GM23338 (cell line): ENCODE results near the gene ADAMTS5. TPM values are rescaled to one million over a fixed set of nuclear protein-coding genes. Genes with fewer than 3 reads are reported as not detected.

ENCODE experiments used
- CREB1 ChIP-seq: fragments of 250-450 bp; sonication (Bioruptor Pico); IDR thresholded peaks from 2 replicates; pipeline ENCODE4 v1.5.0; 2020; ENCODE audit warnings: low read depth, mild to moderate bottlenecking, moderate library complexity
- EZH2 ChIP-seq: fragments of 200-600 bp; sonication (generic); IDR thresholded peaks from one replicate; pipeline ENCODE4 v1.8.0; 2017; ENCODE audit warnings: antibody characterized with exemption, mild to moderate bottlenecking, low read depth; ENCODE audit not compliant: unreplicated experiment
- EZH2phosphoT487 ChIP-seq: fragments of 200-600 bp; sonication (generic); IDR thresholded peaks from one replicate; pipeline ENCODE4 v1.8.1; 2018; ENCODE audit warnings: antibody characterized with exemption; ENCODE audit not compliant: unreplicated experiment
- NANOG ChIP-seq: IDR thresholded peaks from 2 replicates; pipeline ENCODE4 v1.6.1; 2016; ENCODE audit warnings: antibody characterized with exemption, borderline replicate concordance
- POLR2AphosphoS5 ChIP-seq: IDR thresholded peaks from 2 replicates; pipeline ENCODE4 v1.6.1; 2016; ENCODE audit warnings: antibody characterized with exemption, low read depth
- REST ChIP-seq: IDR thresholded peaks from one replicate; pipeline ENCODE4 v1.6.1; 2018; ENCODE audit warnings: antibody characterized with exemption; ENCODE audit not compliant: unreplicated experiment
- STAT1 ChIP-seq: IDR thresholded peaks from one replicate; pipeline ENCODE4 v1.6.1; 2016; ENCODE audit warnings: antibody characterized with exemption; ENCODE audit not compliant: unreplicated experiment
- ZNF114 ChIP-seq: fragments of 250-450 bp; sonication (Bioruptor Pico); IDR thresholded peaks from 2 replicates; pipeline ENCODE4 v1.5.0; 2020; ENCODE audit warnings: mild to moderate bottlenecking, moderate library complexity
- ZNF331 ChIP-seq: fragments of 250-450 bp; sonication (Bioruptor Pico); IDR thresholded peaks from 2 replicates; pipeline ENCODE4 v1.5.0; 2020; ENCODE audit warnings: low read depth, mild to moderate bottlenecking, moderate library complexity
- polyA plus RNA-seq: library from polyadenylated mRNA; unstranded; fragments of >200 nt; fragmentation: Nextera tagmentation; extraction: Ambion mirVana; gene quantifications from 2 replicates; pipeline ENCODE4 v1.2.1, GENCODE V29; 2016
- total RNA-seq: library from RNA; depleted of rRNA; stranded (reverse); fragments of >200 nt; shearing (Covaris generic); gene quantifications from 2 replicates; pipeline ENCODE4 v1.2.3, GENCODE V29; 2014
- TF ChIP-seq, protein P1 (sequence below): fragments of 250-450 bp; sonication (Bioruptor Pico); IDR thresholded peaks from 2 replicates; pipeline ENCODE4 v1.5.0; 2020; ENCODE audit warnings: mild to moderate bottlenecking, moderate library complexity

Gene ADAMTS5
- total and polyA plus RNA-seq, 2 experiments from 2014 or later, result 0.21 to 0.32 TPM

DNA sequence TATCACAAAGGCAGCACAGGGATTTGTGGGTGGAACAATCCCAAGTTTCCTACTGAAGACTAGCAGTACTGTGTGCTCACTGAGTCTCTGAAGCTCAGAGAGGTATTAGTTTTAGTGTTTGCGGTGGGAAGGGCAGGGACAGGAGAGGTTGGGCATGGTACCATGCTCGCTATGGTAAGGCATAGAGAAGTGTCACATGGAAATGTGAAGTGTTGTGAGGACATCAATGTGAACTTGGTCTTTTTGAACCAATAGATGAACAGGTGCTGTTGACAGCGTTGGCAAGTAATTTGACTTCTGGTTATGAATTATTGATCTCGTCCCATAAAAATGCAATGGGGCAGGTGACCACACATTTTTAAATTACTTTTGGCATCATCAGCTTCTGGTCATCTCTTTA is 65.9 kb downstream of the ADAMTS5 start (continued):
- TF ChIP-seq, protein P1, sequence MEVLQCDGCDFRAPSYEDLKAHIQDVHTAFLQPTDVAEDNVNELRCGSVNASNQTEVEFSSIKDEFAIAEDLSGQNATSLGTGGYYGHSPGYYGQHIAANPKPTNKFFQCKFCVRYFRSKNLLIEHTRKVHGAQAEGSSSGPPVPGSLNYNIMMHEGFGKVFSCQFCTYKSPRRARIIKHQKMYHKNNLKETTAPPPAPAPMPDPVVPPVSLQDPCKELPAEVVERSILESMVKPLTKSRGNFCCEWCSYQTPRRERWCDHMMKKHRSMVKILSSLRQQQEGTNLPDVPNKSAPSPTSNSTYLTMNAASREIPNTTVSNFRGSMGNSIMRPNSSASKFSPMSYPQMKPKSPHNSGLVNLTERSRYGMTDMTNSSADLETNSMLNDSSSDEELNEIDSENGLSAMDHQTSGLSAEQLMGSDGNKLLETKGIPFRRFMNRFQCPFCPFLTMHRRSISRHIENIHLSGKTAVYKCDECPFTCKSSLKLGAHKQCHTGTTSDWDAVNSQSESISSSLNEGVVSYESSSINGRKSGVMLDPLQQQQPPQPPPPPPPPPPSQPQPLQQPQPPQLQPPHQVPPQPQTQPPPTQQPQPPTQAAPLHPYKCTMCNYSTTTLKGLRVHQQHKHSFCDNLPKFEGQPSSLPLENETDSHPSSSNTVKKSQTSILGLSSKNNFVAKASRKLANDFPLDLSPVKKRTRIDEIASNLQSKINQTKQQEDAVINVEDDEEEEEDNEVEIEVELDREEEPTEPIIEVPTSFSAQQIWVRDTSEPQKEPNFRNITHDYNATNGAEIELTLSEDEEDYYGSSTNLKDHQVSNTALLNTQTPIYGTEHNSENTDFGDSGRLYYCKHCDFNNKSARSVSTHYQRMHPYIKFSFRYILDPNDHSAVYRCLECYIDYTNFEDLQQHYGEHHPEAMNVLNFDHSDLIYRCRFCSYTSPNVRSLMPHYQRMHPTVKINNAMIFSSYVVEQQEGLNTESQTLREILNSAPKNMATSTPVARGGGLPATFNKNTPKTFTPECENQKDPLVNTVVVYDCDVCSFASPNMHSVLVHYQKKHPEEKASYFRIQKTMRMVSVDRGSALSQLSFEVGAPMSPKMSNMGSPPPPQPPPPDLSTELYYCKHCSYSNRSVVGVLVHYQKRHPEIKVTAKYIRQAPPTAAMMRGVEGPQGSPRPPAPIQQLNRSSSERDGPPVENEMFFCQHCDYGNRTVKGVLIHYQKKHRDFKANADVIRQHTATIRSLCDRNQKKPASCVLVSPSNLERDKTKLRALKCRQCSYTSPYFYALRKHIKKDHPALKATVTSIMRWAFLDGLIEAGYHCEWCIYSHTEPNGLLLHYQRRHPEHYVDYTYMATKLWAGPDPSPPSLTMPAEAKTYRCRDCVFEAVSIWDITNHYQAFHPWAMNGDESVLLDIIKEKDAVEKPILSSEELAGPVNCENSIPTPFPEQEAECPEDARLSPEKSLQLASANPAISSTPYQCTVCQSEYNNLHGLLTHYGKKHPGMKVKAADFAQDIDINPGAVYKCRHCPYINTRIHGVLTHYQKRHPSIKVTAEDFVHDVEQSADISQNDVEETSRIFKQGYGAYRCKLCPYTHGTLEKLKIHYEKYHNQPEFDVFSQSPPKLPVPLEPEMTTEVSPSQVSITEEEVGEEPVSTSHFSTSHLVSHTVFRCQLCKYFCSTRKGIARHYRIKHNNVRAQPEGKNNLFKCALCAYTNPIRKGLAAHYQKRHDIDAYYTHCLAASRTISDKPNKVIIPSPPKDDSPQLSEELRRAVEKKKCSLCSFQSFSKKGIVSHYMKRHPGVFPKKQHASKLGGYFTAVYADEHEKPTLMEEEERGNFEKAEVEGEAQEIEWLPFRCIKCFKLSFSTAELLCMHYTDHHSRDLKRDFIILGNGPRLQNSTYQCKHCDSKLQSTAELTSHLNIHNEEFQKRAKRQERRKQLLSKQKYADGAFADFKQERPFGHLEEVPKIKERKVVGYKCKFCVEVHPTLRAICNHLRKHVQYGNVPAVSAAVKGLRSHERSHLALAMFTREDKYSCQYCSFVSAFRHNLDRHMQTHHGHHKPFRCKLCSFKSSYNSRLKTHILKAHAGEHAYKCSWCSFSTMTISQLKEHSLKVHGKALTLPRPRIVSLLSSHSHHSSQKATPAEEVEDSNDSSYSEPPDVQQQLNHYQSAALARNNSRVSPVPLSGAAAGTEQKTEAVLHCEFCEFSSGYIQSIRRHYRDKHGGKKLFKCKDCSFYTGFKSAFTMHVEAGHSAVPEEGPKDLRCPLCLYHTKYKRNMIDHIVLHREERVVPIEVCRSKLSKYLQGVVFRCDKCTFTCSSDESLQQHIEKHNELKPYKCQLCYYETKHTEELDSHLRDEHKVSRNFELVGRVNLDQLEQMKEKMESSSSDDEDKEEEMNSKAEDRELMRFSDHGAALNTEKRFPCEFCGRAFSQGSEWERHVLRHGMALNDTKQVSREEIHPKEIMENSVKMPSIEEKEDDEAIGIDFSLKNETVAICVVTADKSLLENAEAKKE, result no peak
- TF ChIP-seq ZNF331, result no peak
- TF ChIP-seq REST, result no peak
- TF ChIP-seq CREB1 (CRISPR knock-in tag), result no peak
- TF ChIP-seq EZH2, result no peak
- no peak for TF ChIP-seq ZNF114
- no peak for TF ChIP-seq NANOG
- TF ChIP-seq POLR2AphosphoS5, result no peak
- TF ChIP-seq STAT1, result no peak
- no peak for TF ChIP-seq EZH2phosphoT487
